Spinal cord (tissue), 10 donors: ENCODE results near the gene LSMEM2. TPM values are rescaled to one million over a fixed set of nuclear protein-coding genes. Genes with fewer than 3 reads are reported as not detected.
A peak's percentile ranks its signal among the peaks of the same experiment; 100 is the strongest.

ENCODE experiments used
- DNase-seq, 6 donors: peaks; one replicate each; pipeline versions ENCODE4 v3.0.0 to v3.0.0-alpha.2; 2013 to 2015; ENCODE audit warnings: low spot score in 6 of 6, low read depth in 4 of 6
- H3K27ac ChIP-seq: one replicate; pipeline ENCODE4 v1.5.1; 2013; ENCODE audit warnings: low read depth, low read length, control low read depth
- H3K27me3 ChIP-seq: one replicate; pipeline ENCODE4 v1.6.1; 2013; ENCODE audit warnings: low read length; ENCODE audit not compliant: control insufficient read depth, insufficient read depth
- H3K36me3 ChIP-seq: one replicate; pipeline ENCODE4 v1.6.1; 2013; ENCODE audit warnings: low read length; ENCODE audit not compliant: control insufficient read depth, insufficient read depth
- H3K4me1 ChIP-seq: one replicate; pipeline ENCODE4 v1.6.1; 2013; ENCODE audit warnings: low read length; ENCODE audit not compliant: control insufficient read depth, insufficient read depth
- H3K4me3 ChIP-seq: one replicate; pipeline ENCODE4 v1.5.1; 2013; ENCODE audit warnings: low read depth, low read length, control low read depth
- H3K9me3 ChIP-seq: one replicate; pipeline ENCODE4 v1.6.1; 2013; ENCODE audit warnings: low read length; ENCODE audit not compliant: control insufficient read depth, insufficient read depth
- WGBS: methylation state at CpG from one replicate; pipeline ENCODE4 v1.1.5; 2013; ENCODE audit warnings: missing lambda C conversion rate; ENCODE audit not compliant: insufficient coverage; 5-methylcytosine and 5-hydroxymethylcytosine counted together
- polyA plus RNA-seq, 2 donors: library from polyadenylated mRNA; unstranded; fragments of 120-200 nt; gene quantifications; one replicate each; pipeline ENCODE4 v1.2.1, GENCODE V29; 2013; ENCODE audit not compliant: insufficient read length in 2 of 2
- total RNA-seq, 2 donors: library from RNA; depleted of rRNA in 1 of 2; stranded (reverse); fragments of 120-200 nt in 1 of 2; fragments of >200 nt in 1 of 2; gene quantifications; one replicate each; pipeline versions ENCODE4 v1.2.3 to v1.2.4, GENCODE V29; 2013 to 2014
- donor health status: healthy.

LSMEM2 gene
- total and polyA plus RNA-seq, 4 donors = 0.43 to 1.1 (median 0.44) TPM; not detected in 1

DNA sequence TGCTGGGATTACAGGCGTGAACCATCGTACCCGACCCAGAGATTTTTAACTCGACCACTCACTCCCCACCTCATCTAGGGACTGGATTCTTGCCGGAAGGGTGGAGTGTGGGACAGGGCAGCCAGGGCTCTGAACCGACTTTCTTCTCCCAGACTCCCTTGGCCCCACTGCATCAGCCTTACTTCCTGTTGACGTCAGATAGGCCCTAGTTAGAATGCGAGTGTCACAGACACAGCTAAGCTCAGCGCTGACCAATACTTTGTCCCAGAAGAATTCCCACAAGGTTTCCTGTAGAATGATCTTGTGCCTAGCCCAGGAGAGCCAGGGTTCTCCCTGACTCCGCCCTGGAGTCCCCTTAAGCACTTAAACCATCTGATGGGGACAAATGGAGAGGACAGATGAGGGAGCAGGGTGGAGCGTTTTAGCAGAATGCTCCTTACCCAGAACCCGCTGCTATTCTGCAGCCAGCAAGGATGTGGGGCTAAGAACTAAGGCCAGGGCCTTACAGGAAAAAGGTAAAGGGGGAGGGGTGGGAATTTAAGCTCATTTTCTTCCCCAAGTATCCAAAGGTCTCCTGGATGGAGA lies 54.9 kb downstream of the LSMEM2 start:
- Histone ChIP-seq H3K27ac (peak overlapping the region; percentile 29), H3K27me3 (no peaks in the 10 kb centered on the region), H3K9me3 (no peaks in the 10 kb centered on the region), H3K4me3 (no peak overlapping the region), H3K4me1 (peaks cover 32% of the 10 kb centered on the region), H3K36me3 (peaks cover 40% of the 10 kb centered on the region)
- DNase-seq = no peak
- 84% methylated on average over 5 of the region's 12 CpGs for WGBS

GRCh38 chr3:50334339-50335075 lies 55.6 kb downstream of the LSMEM2 start:
- H3K27me3 ChIP-seq = no peaks in the 10 kb centered on the region
- H3K9me3 ChIP-seq = no peaks in the 10 kb centered on the region
- no peak for DNase-seq
- 79% methylated on average over 5 of the region's 5 CpGs for WGBS
- peaks cover 33% of the 10 kb centered on the region for H3K4me1 ChIP-seq
- H3K4me3 ChIP-seq = no peak overlapping the region
- H3K36me3 ChIP-seq = peaks cover 35% of the 10 kb centered on the region
- H3K27ac ChIP-seq = peak overlapping the region; percentile 29

- peak in 1 of 6 donors; percentile 34 for DNase-seq
- H3K9me3 ChIP-seq = no peaks in the 10 kb centered on the region
- WGBS = 0% methylated on average over 31 of the region's 31 CpGs
- H3K36me3 ChIP-seq = peaks cover 21% of the 10 kb centered on the region
- H3K4me3 ChIP-seq = peak overlapping the region; percentile 85
- peaks cover 13% of the 10 kb centered on the region for H3K27me3 ChIP-seq
- peaks cover 51% of the 10 kb centered on the region for H3K4me1 ChIP-seq
- peak overlapping the region; percentile 95 for H3K27ac ChIP-seq
These were observed 57.7 kb downstream of the LSMEM2 start for GRCh38 chr3:50336452-50337174.

DNA sequence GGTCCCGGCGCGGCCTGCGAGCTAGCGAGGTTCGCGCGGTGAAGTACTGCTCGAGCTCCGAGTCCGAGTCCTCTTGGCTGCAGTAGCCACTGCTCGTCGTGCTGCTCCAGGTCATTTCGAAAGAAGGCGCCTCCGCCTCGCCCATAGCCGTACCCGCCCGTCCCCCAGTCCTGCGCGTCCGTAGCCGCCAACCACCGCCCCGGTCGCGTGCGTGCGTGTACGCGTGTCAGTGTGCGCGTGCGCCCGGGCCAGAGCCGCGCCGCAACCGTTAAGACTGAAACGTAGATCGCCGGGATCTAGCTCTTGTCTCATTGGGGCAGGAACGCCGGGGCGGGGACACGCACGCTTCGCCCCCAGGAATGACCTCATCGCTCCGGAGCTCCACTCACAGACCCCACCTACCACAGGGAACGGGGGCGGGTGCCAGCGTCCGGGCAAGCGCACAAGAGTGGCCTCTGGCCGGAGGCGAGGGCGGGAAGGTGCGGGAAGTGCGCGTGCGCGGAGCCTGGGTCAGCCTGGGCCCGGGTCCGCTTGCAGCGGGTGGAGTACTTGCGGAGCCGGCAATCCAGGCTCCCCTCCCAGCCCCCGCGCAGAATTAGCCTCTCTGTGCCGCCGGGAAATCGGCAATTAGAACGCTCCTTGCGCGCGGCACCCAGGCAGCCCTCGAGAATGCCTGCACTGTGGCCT lies 58.4 kb downstream of the LSMEM2 start:
- under 1% methylated on average over 79 of the region's 79 CpGs for WGBS
- peak overlapping the region; percentile 95 for H3K27ac ChIP-seq
- peaks cover 20% of the 10 kb centered on the region for H3K36me3 ChIP-seq
- DNase-seq = peak; percentile 92 to 99 (median 96)
- H3K27me3 ChIP-seq = peaks cover 16% of the 10 kb centered on the region
- no peaks in the 10 kb centered on the region for H3K9me3 ChIP-seq
- H3K4me1 ChIP-seq = peaks cover 53% of the 10 kb centered on the region
- peak overlapping the region; percentile 85 for H3K4me3 ChIP-seq

Other genes starting within 250 kb of the LSMEM2 start
- 100 to 1,000 TPM; 223 to 291 TPM for gene RBM5, start 190.2 kb upstream of the LSMEM2 start, total RNA-seq
- gene RBM5, start 190.2 kb upstream of the LSMEM2 start, polyA plus RNA-seq = 100 to 1,000 TPM; 240 to 366 TPM
- 10 to 100 TPM in 1 of 2 donors, 1 to 10 TPM in 1; 9.1 to 17.1 TPM for gene SEMA3F, start 123.8 kb upstream of the LSMEM2 start, total RNA-seq
- gene SEMA3F, start 123.8 kb upstream of the LSMEM2 start, polyA plus RNA-seq = 10 to 100 TPM; 11.3 to 21.8 TPM
- gene GNAT1, start 87.5 kb upstream of the LSMEM2 start, total RNA-seq = not detected
- gene GNAT1, start 87.5 kb upstream of the LSMEM2 start, polyA plus RNA-seq = under 1 TPM; 0.29 to 0.72 TPM
- gene SLC38A3, start 73.8 kb upstream of the LSMEM2 start, total RNA-seq = 10 to 100 TPM; 10.5 to 51.0 TPM
- 10 to 100 TPM; 59.6 to 71.5 TPM for gene SLC38A3, start 73.8 kb upstream of the LSMEM2 start, polyA plus RNA-seq
- gene GNAI2, start 42.9 kb upstream of the LSMEM2 start, total RNA-seq = 100 to 1,000 TPM; 123 to 236 TPM
- gene GNAI2, start 42.9 kb upstream of the LSMEM2 start, polyA plus RNA-seq = 100 to 1,000 TPM; 293 to 308 TPM
- 100 to 1,000 TPM in 1 of 2 donors, 10 to 100 TPM in 1; 41.2 to 139 TPM for gene SEMA3B, start 9.9 kb upstream of the LSMEM2 start, total RNA-seq
- gene SEMA3B, start 9.9 kb upstream of the LSMEM2 start, polyA plus RNA-seq = 10 to 100 TPM; 19.1 to 87.4 TPM
- gene IFRD2, start 13.3 kb downstream of the LSMEM2 start, total RNA-seq = 10 to 100 TPM; 15.0 to 40.3 TPM
- gene IFRD2, start 13.3 kb downstream of the LSMEM2 start, polyA plus RNA-seq = 10 to 100 TPM; 30.6 to 34.5 TPM
- 1 to 10 TPM; 4.2 to 9.7 TPM for gene HYAL3, start 20.3 kb downstream of the LSMEM2 start, total RNA-seq
- 10 to 100 TPM; 14.1 to 14.2 TPM for gene HYAL3, start 20.3 kb downstream of the LSMEM2 start, polyA plus RNA-seq
- 10 to 100 TPM in 1 of 2 donors, 1 to 10 TPM in 1; 4.6 to 12.8 TPM for gene NAA80, start 20.3 kb downstream of the LSMEM2 start, total RNA-seq
- 10 to 100 TPM; 14.3 to 24.4 TPM for gene NAA80, start 20.3 kb downstream of the LSMEM2 start, polyA plus RNA-seq
- 1 to 10 TPM in 1 of 2 donors, under 1 TPM in 1; 0.69 to 3.2 TPM for gene HYAL1, start 24.5 kb downstream of the LSMEM2 start, total RNA-seq
- 1 to 10 TPM; 1.4 to 4.1 TPM for gene HYAL1, start 24.5 kb downstream of the LSMEM2 start, polyA plus RNA-seq
- 10 to 100 TPM; 30.0 to 92.3 TPM for gene HYAL2, start 43.7 kb downstream of the LSMEM2 start, total RNA-seq
- gene HYAL2, start 43.7 kb downstream of the LSMEM2 start, polyA plus RNA-seq = 10 to 100 TPM; 35.9 to 40.3 TPM
- 10 to 100 TPM; 17.0 to 25.9 TPM for gene TUSC2, start 49.1 kb downstream of the LSMEM2 start, total RNA-seq
- gene TUSC2, start 49.1 kb downstream of the LSMEM2 start, polyA plus RNA-seq = 10 to 100 TPM; 48.5 to 50.7 TPM
- 10 to 100 TPM; 17.7 to 25.4 TPM for gene RASSF1, start 61.7 kb downstream of the LSMEM2 start, total RNA-seq
- gene RASSF1, start 61.7 kb downstream of the LSMEM2 start, polyA plus RNA-seq = 10 to 100 TPM; 24.2 to 29.2 TPM
- 10 to 100 TPM in 1 of 2 donors, 1 to 10 TPM in 1; 8.8 to 54.1 TPM for gene ZMYND10, start 66.6 kb downstream of the LSMEM2 start, total RNA-seq
- gene ZMYND10, start 66.6 kb downstream of the LSMEM2 start, polyA plus RNA-seq = 10 to 100 TPM; 28.6 to 40.9 TPM
- 10 to 100 TPM; 22.6 to 33.2 TPM for gene NPRL2, start 71.7 kb downstream of the LSMEM2 start, total RNA-seq
- 10 to 100 TPM; 40.9 to 43.8 TPM for gene NPRL2, start 71.7 kb downstream of the LSMEM2 start, polyA plus RNA-seq
- gene CYB561D2, start 71.8 kb downstream of the LSMEM2 start, total RNA-seq = 10 to 100 TPM; 15.3 to 15.5 TPM
- gene CYB561D2, start 71.8 kb downstream of the LSMEM2 start, polyA plus RNA-seq = 10 to 100 TPM; 14.8 to 16.1 TPM
- 10 to 100 TPM; 21.6 to 49.6 TPM for gene TMEM115, start 80.4 kb downstream of the LSMEM2 start, total RNA-seq
- gene TMEM115, start 80.4 kb downstream of the LSMEM2 start, polyA plus RNA-seq = 10 to 100 TPM; 44.0 to 44.8 TPM
- gene CACNA2D2, start 224.5 kb downstream of the LSMEM2 start, total RNA-seq = 10 to 100 TPM; 11.6 to 27.0 TPM
- gene CACNA2D2, start 224.5 kb downstream of the LSMEM2 start, polyA plus RNA-seq = 10 to 100 TPM; 49.6 to 59.2 TPM